Measurements from ENCODE around the gene HABP2.

Gene HABP2

GRCh38 chr10:113552701-113553100 lies at the start of gene HABP2:
TSS of gene HABP2 (plus strand) at chr10:113553053. CDS start at chr10:113553122, 69 bp downstream.
- DNase-seq = no peak

- DNase-seq = no peak
These were observed 48.9 kb upstream of the HABP2 start for GRCh38 chr10:113503930-113504329.

- no peak for DNase-seq
These were observed 48.4 kb upstream of the HABP2 start for GRCh38 chr10:113504423-113504822.

- DNase-seq = no peak
These were observed 46.4 kb upstream of the HABP2 start for GRCh38 chr10:113506476-113506875.

GRCh38 chr10:113511419-113511818 lies 41.4 kb upstream of the HABP2 start:
- DNase-seq = no peak

- no peak for DNase-seq
These were observed 37.7 kb upstream of the HABP2 start for GRCh38 chr10:113515161-113515560.

- DNase-seq = no peak
These were observed 37.3 kb upstream of the HABP2 start for GRCh38 chr10:113515601-113516000.

- DNase-seq = no peak
These were observed 36.8 kb upstream of the HABP2 start for GRCh38 chr10:113516061-113516460.

GRCh38 chr10:113517165-113517900 lies 35.5 kb upstream of the HABP2 start:
- no peak for DNase-seq

- DNase-seq = no peak
These were observed 35.0 kb upstream of the HABP2 start for GRCh38 chr10:113517901-113518260.

GRCh38 chr10:113518415-113518814 lies 34.4 kb upstream of the HABP2 start:
- no peak for DNase-seq

GRCh38 chr10:113518816-113519591 lies 33.8 kb upstream of the HABP2 start:
- no peak for DNase-seq

GRCh38 chr10:113519681-113520115 lies 33.2 kb upstream of the HABP2 start:
- no peak for DNase-seq

- DNase-seq = no peak
These were observed 32.6 kb upstream of the HABP2 start for GRCh38 chr10:113520261-113520660.

GRCh38 chr10:113520690-113521474 lies 32.0 kb upstream of the HABP2 start:
- DNase-seq = peak; percentile 24

- no peak for DNase-seq
These were observed 31.4 kb upstream of the HABP2 start for GRCh38 chr10:113521475-113521795.

- no peak for DNase-seq
These were observed 30.4 kb upstream of the HABP2 start for GRCh38 chr10:113522460-113522859.

GRCh38 chr10:113523071-113523470 lies 29.8 kb upstream of the HABP2 start:
- DNase-seq = no peak

GRCh38 chr10:113523628-113524027 lies 29.2 kb upstream of the HABP2 start:
- DNase-seq = no peak

GRCh38 chr10:113524120-113524519 lies 28.7 kb upstream of the HABP2 start:
- DNase-seq = no peak

GRCh38 chr10:113524539-113525490 lies 28.0 kb upstream of the HABP2 start:
- DNase-seq = no peak

GRCh38 chr10:113525713-113526112 lies 27.1 kb upstream of the HABP2 start:
- DNase-seq = no peak
